HUDEP-2 (cell line): ENCODE measurements around the gene DNM3.
"Not testable (repeated sequence)": the region's sequence is repeated elsewhere in the genome, so short reads cannot be mapped to it uniquely, and the experiment has no call there.

Experiments used
- DNase-seq, 76 experiments: peaks; one replicate each; lab custom pipeline; 2025; ENCODE audit not compliant: unreplicated experiment in 76 of 76; lab: John Stamatoyannopoulos, UW

Gene DNM3

DNA sequence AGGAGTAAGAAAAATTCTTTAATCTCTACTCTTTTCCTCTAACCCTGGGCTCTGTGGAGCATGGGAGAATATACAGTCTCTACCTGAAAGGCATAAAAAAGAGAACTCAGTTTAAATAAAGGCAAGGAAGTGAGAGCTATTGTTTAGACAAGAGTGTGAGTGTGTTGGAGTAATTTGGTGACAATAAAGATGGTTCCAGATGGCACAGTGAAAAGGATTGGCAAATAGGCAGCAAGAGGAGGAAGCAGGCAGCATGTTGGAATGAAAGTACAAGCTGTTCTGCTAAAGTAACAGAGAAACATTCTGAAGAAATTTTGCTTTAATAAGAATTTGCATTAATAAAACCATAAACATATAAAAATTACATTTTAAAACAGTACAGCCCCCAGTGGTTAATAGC, 163.4 kb downstream of the DNM3 start:
- no peak for DNase-seq

DNA sequence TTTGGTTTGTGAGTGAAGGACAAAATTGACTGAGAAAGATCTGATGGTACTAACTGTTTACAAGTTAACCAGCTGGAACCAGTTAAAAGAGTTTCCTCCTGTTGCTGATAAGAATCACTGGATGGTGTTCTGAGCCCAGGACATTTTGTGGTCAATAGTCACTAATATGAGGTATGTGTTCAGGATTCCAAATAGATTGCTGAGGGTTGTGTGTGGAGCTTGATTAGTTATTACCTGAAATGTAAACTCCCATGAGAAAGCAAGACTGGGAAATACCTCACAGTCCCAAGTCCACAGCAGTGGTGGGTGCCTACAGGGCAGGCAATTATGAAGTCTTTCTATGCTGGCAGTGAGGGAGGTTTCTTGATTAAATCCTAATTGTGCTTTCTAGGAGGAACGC, 164.6 kb downstream of the DNM3 start:
- DNase-seq = no peak

- DNase-seq = no peak
Measured at GRCh38 chr1:172006660-172007059, 165.4 kb downstream of the DNM3 start.

GRCh38 chr1:172018727-172019311, 177.5 kb downstream of the DNM3 start:
- DNase-seq = no peak

DNA sequence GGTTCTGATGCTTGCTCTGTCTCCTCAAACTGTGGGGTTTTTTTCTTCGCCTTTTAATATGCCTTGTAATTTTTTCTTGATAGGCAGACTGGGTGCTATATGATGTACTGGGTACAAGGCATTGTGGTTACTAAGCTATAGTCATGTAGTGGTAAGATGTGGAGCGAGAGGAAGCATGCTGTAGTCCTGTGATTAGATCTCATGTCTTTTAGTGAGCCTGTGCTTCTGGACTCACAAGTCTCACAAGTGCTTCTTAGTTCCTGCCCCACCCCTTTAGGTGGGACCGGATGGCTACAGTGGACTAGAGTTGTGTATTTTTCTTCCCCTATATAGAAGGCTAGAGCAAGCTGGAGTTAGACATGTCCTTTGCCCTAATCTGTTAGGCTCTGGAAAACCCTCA, 178.7 kb downstream of the DNM3 start:
- no peak for DNase-seq

DNA sequence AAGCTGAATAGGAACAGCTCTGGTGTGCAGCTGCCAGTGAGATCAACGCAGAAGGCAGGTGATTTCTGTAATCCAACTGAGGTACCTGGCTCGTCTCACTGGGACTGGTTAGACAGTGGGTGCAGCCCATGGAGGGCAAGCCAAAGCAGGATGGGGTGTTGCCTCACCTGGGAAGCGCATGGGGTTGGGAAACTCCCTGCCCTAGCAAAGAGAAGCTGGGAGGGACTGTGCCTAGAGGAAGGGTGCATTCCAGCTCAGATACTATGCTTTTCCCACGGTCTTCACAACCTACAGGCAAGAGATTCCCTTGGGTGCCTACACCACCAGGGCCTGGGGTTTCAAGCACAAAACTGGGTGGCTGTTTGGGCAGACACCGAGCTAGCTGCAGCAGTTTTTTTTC, 183.2 kb downstream of the DNM3 start:
- no peak for DNase-seq

- peak in 8 of 76 experiments; percentile 1 to 30 (median 14) for DNase-seq
Measured at GRCh38 chr1:172024944-172025738, 183.8 kb downstream of the DNM3 start.

- no peak for DNase-seq
Measured at GRCh38 chr1:172040466-172040865, 199.2 kb downstream of the DNM3 start.

DNA sequence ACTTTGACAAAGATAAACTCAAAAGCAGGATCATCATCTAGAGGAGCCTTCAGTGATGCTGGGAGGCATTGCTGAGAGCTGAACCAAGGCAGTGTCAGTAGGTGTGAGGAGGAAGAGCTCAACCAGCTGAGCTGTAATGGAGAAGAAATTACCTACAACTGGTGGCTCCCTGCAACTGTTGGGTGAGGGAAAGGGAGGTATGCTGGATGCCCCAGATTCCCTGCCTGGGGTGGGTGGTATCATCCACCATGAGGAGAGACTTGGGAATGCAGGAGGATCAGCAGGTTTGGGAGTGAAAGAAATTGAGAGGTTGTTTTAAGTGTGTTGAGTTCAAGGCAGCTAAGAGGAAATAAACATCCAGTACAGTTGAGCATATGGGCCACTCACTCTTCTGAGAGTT, 199.8 kb downstream of the DNM3 start:
- DNase-seq = no peak

GRCh38 chr1:172041742-172042141, 200.4 kb downstream of the DNM3 start:
- DNase-seq = no peak

GRCh38 chr1:172043900-172044299, 202.6 kb downstream of the DNM3 start:
- no peak for DNase-seq

- DNase-seq = no peak
Measured at GRCh38 chr1:172051898-172052297, 210.6 kb downstream of the DNM3 start.

DNA sequence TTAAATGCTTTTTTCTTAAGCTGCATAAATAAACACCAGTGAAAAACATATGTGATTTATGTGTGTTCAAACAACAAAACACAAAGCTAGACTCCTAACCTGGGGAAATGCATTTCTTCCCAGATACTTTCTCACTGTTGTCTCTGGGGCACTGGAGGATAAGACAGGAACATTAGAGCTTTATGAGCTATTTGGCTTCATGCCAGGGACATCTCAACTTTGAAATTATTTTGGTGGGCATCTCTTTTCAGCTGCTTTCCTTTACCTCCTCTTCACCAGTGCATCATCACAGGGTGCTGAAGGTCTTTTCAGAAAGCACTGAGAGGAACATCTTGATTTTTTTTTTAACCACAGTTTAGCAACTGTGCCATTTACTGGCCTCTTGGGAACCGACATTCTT, 212.9 kb downstream of the DNM3 start:
- DNase-seq = no peak

GRCh38 chr1:172055816-172056419, 214.6 kb downstream of the DNM3 start:
- not testable (repeated sequence) for DNase-seq

DNA sequence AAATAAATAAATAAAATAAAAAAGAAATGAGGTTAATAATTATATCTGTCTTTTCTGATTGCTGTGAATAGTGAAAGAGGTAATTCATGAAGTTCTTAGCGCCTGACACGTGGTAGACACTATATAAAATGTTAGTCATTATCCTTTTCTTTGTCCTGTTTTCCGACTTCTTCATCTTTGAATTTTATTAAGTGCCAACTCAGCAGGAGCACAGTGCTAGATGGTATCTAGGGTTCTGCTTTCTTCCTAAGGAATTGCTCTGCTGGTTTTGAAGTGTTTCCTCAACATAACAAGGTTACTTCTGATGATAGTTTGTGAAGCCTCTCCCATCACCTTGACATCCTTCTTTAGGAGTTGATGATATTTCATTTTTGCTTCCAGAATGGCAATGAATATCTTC, 227.0 kb downstream of the DNM3 start:
- DNase-seq = no peak

GRCh38 chr1:172069051-172069450, 227.8 kb downstream of the DNM3 start:
- no peak for DNase-seq

GRCh38 chr1:172069534-172069933, 228.2 kb downstream of the DNM3 start:
- DNase-seq = no peak

- no peak for DNase-seq
Measured at GRCh38 chr1:172070055-172070454, 228.8 kb downstream of the DNM3 start.

- DNase-seq = no peak
Measured at GRCh38 chr1:172071746-172072145, 230.4 kb downstream of the DNM3 start.

DNA sequence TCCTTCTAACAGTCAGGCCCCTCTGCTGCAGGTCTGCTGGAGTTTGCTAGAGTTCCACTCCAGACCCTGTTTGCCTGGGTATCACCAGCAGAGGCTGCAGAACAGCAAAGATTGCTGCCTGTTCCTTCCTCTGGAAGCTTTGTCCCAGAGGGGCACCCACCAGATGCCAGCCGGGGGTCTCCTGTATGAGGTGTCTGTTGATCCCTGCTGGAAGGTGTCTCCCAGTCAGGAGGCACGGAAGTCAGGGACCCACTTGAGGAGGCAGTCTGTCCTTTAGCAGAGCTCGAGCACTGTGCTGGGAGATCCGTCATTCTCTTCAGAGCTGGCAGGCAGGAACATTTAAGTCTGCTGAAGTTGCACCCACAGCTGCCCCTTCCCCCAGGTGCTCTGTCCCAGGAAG, 238.6 kb downstream of the DNM3 start:
- not testable (repeated sequence) for DNase-seq

GRCh38 chr1:172083191-172083590, 241.9 kb downstream of the DNM3 start:
- no peak for DNase-seq

DNA sequence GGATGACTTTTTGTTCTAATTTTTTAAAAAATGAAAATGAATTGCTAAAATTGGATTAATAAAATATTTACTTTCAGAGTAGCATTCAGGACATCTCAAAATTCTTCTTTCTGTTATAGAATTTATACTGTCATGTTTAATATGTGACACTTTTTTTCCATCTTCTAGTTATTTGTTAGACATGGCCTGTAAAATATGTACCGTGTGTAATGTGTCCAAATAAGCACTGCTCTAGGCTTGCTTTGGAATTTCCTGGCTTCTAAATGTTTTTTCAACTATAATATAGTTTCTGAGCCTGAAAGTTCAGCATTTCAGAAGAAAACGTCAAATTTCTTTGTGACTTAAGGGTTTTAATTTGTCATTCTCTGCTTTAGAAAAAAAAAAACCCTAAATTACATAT, 243.6 kb downstream of the DNM3 start:
- DNase-seq = no peak
